ENCODE measurements around the gene MRPL53.
"Not testable (repeated sequence)": the region's sequence is repeated elsewhere in the genome, so short reads cannot be mapped to it uniquely, and the experiment has no call there.

Gene MRPL53

DNA sequence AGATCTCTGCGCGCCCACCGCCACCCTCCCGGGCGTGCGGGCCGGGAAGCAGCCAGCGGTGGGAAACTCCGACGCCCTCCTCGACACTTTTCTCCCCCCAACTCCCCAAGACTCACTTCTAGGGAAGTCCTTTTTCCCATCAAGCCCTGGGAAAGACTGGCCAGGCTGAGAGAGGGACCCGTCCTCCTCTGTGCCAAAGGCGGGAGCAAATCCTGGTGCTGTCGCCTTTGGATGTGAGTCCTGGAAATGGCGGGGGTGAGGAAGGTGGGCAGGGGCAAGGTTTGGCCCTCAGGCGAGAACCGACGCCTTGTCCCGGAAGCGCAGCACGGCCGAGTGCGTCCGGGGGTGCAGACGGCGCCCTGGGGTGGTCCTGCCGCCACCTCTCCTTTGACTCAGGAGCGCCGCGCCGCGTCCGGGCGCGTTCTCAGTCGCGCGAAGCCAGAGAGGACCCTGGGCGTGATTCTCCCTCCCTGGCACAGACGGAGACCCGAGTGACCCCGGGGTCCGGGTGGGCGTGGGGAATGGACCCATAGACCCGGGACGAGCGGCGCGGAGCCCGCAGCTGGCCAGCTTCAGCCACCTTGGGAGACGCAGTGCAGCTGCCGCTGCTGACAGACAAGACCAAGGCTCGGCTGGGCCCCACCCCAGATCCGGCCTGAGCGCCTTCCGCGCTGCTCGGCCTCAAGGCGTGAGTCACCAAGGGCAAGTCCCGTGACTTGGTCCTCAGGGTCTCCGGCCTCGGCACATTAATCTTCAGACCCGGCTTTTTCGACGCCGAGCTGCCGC, 30.4 kb upstream of the MRPL53 start:
- no peak for DNase-seq (ENCODE audit: low read depth)

DNA sequence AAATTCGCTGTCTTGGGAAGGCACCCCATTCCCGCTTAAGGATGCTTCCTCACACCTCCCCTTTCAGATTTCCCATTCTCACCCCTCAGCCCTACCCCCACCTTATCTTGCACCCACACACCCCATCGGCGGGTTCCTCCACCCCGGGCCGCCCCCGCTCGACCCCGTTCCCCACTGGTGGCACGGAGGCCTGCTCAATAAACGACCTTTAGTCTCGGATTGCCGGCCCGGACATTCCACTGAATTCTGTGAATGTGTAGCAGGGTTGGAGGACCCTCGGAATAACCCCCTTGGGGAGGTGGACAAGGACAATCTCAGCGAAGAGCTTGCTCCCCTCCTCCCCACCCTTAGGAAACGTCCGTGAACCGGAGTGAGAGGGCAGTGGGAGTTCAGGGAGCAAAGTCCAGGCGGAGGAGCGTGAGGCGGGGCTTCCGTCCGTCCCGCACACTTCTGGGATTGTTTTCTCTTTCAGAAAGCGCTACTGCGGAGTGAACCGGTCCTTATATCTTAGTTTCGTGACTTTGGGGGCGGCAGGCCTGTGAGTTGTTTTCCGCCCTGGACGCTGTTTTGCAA, 29.8 kb upstream of the MRPL53 start:
- DNase-seq (ENCODE audit: low read depth), result no peak

GRCh38 chr2:74501335-74502071, 29.0 kb upstream of the MRPL53 start:
- DNase-seq (ENCODE audit: low read depth), result no peak

GRCh38 chr2:74500578-74500946, 28.1 kb upstream of the MRPL53 start:
- DNase-seq (ENCODE audit: low read depth), result no peak

DNA sequence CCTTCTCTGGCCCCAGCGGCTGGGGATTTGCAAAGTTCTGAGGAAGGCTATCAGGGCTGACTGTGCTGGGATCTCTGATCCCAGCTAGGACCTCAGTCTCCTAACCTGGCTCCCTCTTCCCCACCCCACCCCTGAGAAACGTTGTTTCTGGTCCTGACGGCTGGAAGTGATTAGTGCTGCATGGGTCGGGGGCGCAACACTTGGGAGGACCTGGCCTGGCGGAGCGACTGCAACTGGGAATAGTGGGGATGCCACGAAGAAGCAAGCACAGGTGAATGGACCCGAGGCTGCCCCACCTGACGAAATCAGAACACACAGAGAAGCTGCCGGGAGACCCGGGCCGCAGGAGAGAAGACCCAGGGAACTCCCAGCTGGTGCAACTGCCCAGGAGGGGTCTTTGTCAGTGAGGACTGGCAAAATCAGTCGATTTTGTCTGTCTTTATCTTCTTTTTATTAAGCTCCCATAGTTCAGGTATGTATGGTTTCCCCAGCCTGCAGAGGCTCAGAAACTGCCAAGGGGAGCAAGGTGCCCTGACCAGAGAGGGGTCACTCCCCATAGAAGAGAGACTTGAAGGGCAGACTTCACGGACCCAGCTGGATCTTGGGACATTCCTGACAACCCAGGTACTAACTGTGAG, 27.6 kb upstream of the MRPL53 start:
- DNase-seq (ENCODE audit: low read depth), result no peak

GRCh38 chr2:74499267-74499939, 26.9 kb upstream of the MRPL53 start, which contains the start of gene LBX2:
Gene LBX2, minus strand, starts transcription at chr2:74499603. Its CDS starts 66 bp downstream, at chr2:74499537.
- DNase-seq (ENCODE audit: low read depth), result no peak

DNA sequence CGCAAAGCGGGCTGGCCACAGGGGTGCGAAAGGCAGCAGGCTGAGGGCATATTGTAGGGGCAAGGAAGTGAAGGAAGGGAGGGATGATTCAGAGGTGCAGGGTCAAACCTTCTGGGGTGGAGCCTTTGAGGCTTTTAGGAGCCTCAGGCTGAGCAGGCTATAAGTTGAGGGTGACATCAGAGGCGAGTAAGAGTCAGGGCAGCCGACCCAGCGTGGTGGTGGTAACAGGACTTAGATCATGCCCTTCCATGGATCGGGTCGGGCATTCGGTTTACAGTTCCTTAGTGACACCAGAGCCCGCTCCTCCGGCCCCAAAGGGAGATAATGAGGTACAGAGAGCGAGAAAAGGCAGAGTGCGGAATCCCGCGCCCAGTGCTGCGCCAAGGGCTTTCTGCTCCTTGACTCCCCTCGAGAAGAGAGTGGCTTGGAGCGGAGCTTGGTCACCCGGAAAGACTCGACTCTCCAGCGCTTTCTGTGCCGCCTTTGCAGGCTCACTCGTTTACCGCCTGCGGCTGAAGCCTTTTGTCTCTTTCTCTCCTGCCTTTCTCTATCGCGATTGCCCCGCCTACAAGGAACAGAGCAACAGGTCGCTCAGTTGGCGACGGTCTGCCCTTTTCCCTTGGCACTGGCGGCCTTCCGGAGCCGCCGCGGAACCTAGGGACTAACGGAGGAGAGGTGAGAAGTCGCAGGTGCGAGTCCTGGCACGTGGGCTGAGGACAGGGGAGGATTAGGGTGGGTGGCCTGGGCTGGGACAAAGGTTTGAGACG, 26.2 kb upstream of the MRPL53 start:
- no peak for DNase-seq (ENCODE audit: low read depth)

- no peak for DNase-seq (ENCODE audit: low read depth)
These were observed 25.5 kb upstream of the MRPL53 start for GRCh38 chr2:74497777-74498499.

DNA sequence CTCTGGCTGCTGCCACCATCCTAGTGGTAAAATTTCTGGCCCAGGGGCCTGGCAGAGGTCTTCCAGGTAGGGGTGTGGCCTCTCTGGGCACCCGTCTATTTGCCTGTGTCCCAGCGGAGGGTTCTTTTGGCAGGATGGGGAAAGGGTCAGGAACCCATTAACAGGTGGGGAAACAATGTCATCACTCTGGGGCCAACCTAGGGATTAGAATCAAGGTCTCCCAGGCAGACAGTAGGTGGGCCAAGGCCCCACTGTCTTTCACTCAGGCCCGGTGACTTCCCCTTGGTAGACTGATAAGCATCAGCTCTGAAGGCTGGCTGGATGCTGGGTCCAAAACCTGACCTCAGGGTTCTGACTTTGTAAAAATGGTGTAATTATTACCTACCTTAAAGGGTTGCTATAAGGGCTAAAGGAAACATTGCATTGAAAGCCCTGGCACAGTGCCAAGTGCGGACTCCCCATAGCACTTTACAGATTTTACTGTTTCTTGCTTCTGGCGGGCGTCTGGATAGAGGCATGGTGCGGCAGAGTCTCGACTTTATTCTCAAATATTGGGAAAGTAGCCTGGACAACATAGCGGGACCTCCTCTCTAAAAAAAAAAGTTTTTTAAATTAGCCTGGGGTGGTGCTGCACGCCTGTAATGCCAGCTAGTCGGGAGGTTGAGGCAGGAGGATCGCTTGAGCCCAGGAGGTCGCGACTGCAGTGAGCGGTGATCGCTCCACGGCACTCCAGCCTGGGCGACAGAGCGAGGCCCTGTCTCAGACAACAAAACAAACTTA, 24.7 kb upstream of the MRPL53 start:
- no peak for DNase-seq (ENCODE audit: low read depth)

DNA sequence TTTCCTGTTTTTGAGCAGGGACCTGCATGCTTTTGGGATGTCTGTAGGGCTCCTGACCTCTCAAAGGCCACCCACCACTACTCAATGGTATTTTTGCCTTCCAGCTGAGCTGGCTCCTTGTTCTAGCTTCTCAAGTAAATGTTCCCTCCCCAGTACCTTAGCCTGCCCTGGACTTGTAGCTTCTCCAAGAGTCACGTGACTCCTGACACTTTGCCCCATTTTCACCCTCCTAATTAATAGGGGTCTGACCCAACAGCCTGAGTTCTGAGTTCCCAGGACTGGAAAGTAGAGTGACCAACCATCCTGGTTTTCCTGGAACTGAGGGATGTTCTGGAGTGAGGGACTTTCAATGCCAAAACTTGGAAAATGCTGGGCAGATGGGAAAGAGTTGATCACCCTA, 23.0 kb upstream of the MRPL53 start:
- DNase-seq (ENCODE audit: low read depth), result no peak

GRCh38 chr2:74493546-74493945, 21.1 kb upstream of the MRPL53 start:
- no peak for DNase-seq (ENCODE audit: low read depth)

DNA sequence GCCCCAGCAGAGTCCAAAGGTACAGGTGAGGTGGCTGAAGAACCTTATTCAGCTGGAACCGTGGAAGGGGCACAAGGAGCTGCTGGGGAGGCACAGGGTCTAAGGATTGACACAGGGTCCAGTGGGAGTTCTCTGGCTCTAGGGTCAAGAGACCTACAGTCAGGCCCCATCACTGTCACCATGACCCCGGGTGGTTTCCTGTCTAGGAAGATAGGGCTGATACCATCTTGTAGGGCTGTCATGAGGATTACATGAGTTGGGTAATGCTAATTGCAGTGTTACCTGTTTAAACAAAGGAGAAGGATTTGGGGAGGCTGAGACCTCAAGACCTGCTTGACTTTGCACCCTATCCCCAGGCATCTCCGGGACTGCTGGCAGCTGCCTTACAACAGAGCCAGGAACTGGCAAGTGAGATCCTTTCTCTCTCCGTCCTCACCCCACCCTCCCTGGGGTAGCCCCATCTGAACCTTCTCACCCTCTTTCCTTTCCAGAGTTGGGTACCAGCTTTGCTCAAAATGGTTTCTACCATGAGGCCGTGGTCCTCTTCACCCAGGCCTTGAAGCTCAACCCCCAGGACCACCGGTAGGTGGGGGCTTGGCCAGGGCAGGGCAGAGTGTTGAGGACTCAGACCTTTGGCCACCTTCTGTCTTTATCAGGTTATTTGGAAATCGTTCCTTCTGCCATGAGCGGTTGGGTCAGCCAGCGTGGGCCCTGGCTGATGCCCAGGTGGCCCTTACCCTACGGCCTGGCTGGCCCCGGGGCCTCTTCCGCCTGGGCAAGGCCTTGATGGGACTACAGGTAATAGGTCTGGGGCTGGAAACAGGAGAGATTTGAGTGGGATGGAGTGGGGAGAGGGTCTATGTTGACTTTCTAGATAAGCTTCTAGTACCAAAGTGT, 19.4 kb upstream of the MRPL53 start:
- no peak for DNase-seq (ENCODE audit: low read depth)

- no peak for DNase-seq (ENCODE audit: low read depth)
These were observed 17.4 kb upstream of the MRPL53 start for GRCh38 chr2:74489906-74490305.

DNA sequence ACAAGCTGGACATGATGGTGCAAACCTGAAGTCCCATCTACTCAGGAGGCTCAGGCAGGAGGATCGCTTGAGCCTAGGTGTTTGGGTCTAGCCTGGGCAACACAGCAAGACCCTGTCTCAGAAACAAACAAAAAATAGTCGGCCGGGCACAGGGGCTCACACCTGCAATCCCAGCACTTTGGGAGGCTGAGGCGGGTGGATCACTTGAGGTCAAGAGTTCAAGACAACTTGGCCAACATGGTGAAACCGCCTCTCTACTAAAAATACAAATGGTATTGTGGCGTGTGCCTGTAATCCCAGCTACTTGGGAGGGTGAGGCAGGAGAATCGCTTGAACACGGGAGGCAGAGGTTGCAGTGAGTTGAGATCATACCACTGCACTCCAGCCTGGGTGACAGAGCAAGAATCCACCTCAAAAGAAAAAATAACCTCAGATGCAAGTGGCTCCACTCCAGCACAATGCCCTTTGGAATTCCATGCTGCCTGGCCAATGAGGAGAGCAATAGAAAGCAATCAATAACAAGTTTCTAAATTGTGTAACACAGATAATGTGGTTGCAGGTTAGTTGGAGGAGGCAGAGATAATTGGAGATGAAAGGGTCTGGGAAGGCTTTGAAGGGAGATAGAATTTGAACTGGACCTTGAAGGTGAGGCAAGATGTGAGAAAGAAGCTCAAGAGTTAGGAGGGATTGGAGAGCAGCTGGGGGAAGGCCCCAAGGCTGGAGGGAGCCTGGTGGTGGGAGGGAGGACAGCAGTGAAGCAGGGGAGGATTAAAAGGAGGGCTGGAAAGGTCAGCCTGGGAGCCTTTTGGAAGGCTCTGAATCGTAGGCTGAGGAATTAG, 16.4 kb upstream of the MRPL53 start:
- no peak for DNase-seq (ENCODE audit: low read depth)

DNA sequence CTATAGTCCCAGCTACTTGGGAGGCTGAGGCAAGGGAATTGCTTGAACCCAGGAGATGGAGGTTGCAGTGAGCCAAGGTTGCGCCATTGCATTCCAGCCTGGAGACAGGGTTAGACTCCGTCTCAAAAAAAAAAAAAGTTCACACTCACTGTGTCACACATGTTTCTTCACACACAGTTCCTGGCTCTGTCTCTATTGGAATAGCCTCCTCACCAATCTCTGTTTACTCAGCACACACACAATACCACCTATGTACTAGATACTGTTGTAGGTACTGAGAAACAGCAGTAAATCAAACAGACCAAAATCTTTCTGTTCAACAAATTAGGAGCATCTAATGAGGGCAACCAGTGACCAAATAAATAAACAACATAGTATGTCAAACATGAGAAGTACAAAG, 13.7 kb upstream of the MRPL53 start:
- DNase-seq (ENCODE audit: low read depth), result no peak

DNA sequence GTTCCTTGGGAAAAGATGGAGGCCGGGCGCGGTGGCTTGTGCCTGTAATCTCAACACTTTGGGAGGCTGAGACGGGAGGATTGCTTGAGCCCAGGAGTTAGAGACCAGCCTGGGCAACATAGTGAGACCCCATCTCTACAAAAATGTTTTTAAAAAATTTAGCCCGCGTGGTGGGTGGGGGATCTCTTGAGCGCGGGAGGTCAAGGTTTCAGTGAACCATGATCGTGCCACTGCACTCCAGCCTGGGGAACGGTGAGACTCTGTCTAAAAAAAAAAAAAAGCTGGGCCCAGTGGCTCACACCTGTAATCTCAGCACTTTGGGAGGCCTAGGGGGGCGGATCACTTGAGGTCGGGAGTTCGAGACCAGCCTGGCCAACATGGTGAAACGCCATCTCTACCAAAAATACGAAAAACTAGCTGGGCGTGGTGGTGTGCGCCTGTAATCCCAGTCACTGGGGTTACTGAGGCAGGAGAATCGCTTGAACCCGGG, 11.2 kb upstream of the MRPL53 start:
- not testable (repeated sequence) for DNase-seq (ENCODE audit: low read depth)

GRCh38 chr2:74482801-74483674, 10.6 kb upstream of the MRPL53 start, which contains the start of the genes CCDC142 and TTC31:
Gene CCDC142, minus strand, starts transcription at chr2:74482998. Its CDS starts 161 bp downstream, at chr2:74482837.
Gene TTC31, plus strand, starts transcription at chr2:74483081. Its CDS starts 15 bp downstream, at chr2:74483096.
- peak; percentile 81 for DNase-seq (ENCODE audit: low read depth)

Data from stimulated activated CD8-positive, alpha-beta memory T cell treated with anti-CD3 and anti-CD28 coated beads, Interleukin-12 subunit alpha, Interleukin-12 subunit beta, amount 100 ng/mL, for 4 hours (primary cell).